MM.1S (cell line): Measurements from ENCODE around the gene SIKE1.
"Not testable (repeated sequence)": the region's sequence is repeated elsewhere in the genome, so short reads cannot be mapped to it uniquely, and the experiment has no call there.

Source experiments
- EZH2 ChIP-seq: fragments of 300-600 bp; sonication (generic); optimal IDR thresholded peaks from 2 replicates; pipeline ENCODE3; 2017; ENCODE audit warnings: low read depth, mild to moderate bottlenecking, antibody characterized with exemption, low read length, mixed read lengths
- EZH2phosphoT487 ChIP-seq: fragments of 300-600 bp; sonication (generic); IDR thresholded peaks from 2 replicates; pipeline ENCODE4 v1.6.1; 2018; ENCODE audit warnings: antibody characterized with exemption, low read length
- TF ChIP-seq, protein P1 (sequence below): fragments of 300-600 bp; sonication (generic); IDR thresholded peaks from 2 replicates; pipeline ENCODE4 v1.5.1; 2016; ENCODE audit warnings: antibody characterized with exemption, low read length, mixed read lengths

DNA sequence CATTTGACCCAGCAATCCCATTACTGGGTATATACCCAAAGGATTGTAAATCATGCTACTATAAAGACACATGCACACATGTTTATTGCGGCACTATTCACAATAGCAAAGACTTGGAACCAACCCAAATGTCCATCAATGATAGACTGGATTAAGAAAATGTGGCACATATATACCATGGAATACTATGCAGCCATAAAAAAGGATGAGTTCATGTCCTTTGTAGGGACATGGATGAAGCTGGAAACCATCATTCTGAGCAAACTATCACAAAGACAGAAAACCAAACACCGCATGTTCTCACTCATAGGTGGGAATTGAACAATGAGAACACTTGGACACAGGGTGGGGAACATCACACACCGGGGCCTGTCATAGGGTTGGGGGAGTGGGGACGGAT lies 3.8 kb downstream of the SIKE1 start:
- TF ChIP-seq, protein P1, sequence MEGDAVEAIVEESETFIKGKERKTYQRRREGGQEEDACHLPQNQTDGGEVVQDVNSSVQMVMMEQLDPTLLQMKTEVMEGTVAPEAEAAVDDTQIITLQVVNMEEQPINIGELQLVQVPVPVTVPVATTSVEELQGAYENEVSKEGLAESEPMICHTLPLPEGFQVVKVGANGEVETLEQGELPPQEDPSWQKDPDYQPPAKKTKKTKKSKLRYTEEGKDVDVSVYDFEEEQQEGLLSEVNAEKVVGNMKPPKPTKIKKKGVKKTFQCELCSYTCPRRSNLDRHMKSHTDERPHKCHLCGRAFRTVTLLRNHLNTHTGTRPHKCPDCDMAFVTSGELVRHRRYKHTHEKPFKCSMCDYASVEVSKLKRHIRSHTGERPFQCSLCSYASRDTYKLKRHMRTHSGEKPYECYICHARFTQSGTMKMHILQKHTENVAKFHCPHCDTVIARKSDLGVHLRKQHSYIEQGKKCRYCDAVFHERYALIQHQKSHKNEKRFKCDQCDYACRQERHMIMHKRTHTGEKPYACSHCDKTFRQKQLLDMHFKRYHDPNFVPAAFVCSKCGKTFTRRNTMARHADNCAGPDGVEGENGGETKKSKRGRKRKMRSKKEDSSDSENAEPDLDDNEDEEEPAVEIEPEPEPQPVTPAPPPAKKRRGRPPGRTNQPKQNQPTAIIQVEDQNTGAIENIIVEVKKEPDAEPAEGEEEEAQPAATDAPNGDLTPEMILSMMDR: not testable (repeated sequence)
- not testable (repeated sequence) for TF ChIP-seq EZH2, EZH2phosphoT487
